Skeletal muscle cell (primary cell): Measurements from ENCODE around the gene RELB.
A peak's percentile ranks its signal among the peaks of the same experiment; 100 is the strongest.

Experiments used
- DNase-seq: peaks from one replicate; pipeline ENCODE4 v3.0.0-alpha.2; 2010; ENCODE audit warnings: low read depth
- H3K4me3 ChIP-seq: 2 replicates; pipeline ENCODE4 v1.5.1; 2011; ENCODE audit warnings: low read depth, mild to moderate bottlenecking, control low read depth, low read length, moderate library complexity

RELB gene

GRCh38 chr19:45049073-45049736 lies 47.9 kb downstream of the RELB start:
- no peak overlapping the region for H3K4me3 ChIP-seq
- DNase-seq: no peak

- H3K4me3 ChIP-seq: no peak overlapping the region
- DNase-seq: no peak
These were observed 48.8 kb downstream of the RELB start for GRCh38 chr19:45050036-45050435.

GRCh38 chr19:45051929-45052579 lies 50.8 kb downstream of the RELB start:
- no peak for DNase-seq
- H3K4me3 ChIP-seq: no peak overlapping the region

DNA sequence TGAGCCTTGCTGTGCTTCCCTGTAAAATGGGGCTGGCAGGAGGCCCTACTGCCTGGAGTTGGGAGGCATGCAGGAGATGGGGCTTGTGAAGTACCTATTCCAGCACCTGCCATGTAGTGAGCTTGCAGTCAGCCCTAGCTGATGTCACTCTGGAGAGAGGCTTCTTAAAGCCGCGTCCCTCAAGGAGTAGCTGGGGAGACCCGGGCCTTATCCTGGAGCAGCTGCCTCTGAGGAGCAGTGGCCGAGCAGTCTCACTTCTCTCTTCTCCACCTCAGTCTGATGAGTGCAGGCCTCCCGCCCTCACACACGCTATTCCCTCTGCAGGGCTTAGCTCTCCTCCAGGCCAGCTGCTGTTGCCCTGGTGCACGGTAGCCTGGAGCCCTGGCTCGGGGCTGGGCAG lies 55.6 kb downstream of the RELB start:
- DNase-seq: no peak
- H3K4me3 ChIP-seq: no peak overlapping the region

- no peak for DNase-seq
- no peak overlapping the region for H3K4me3 ChIP-seq
These were observed 56.2 kb downstream of the RELB start for GRCh38 chr19:45057444-45057843.

DNA sequence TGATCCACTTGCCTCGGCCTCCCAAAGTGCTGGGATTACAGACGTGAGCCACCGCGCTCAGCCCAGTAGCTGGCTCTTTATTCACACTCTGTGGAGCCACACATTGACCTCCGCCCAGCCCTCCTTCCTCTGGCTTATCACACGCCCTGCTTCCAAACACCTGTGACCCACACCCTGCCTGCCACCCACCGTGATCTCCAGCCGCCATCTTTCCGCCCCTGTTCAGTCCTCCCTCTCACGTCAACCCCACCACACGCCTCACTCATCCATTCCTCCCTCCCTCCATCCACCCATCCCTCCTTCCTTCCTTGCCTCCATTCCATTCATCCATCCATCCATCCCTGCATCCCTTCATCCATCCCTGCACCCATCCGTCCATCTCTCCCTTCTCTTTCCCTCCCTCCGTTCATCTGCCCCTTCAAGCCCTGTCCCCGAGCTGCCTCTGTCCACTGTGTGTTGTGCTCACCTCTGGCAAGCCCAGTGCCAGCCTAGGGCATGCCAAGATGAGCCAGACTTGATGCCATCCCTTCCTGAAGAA lies 57.4 kb downstream of the RELB start:
- no peak overlapping the region for H3K4me3 ChIP-seq
- no peak for DNase-seq

- no peak for DNase-seq
- no peak overlapping the region for H3K4me3 ChIP-seq
These were observed 58.1 kb downstream of the RELB start for GRCh38 chr19:45059258-45059965.

GRCh38 chr19:45061965-45062364 lies 60.7 kb downstream of the RELB start:
- no peak overlapping the region for H3K4me3 ChIP-seq
- DNase-seq: no peak

DNA sequence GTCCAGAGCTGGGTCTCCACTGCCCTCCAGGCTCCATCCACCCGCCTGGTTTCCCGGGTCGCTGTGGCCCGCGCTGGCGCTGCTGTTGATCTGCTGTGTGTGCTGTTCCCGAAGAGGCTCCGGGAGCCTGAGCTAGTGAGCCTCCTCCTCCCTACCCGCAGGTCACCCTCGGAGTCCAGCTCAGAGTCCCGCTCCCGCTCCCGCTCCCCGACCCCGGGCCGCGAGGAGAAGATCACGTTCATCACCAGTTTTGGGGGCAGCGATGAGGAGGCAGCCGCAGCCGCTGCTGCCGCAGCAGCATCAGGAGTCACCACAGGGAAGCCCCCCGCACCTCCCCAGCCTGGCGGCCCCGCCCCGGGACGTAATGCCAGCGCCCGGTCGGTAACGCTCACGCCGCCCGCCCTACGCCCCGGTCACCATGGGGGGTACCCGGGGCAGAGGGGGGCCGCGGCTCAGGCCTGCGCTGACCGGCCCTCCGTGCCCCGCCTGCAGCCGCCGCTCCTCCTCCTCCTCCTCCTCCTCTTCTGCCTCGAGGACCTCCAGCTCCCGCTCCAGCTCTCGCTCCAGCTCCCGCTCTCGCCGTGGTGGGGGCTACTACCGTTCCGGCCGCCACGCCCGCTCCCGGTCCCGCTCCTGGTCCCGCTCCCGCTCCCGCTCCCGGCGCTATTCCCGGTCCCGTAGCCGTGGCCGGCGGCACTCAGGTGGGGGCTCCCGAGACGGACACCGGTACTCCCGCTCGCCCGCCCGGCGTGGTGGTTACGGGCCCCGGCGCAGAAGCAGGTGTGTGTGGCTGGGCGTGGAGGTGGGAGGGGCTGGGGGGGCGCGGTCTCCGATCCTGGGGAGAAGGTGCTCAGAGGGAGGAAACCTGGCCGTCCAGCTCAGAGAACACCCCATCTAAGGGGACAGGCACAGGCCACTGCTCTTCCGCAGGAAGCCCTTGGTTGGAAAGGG lies 62.9 kb downstream of the RELB start:
- DNase-seq: no peak

GRCh38 chr19:45066921-45067661 lies 65.8 kb downstream of the RELB start:
- DNase-seq: no peak
- H3K4me3 ChIP-seq: no peak overlapping the region

More for the DNA sequence above, 62.9 kb downstream of the RELB start:
- H3K4me3 ChIP-seq: no peak overlapping the region

GRCh38 chr19:45068041-45068440 lies 66.8 kb downstream of the RELB start:
- no peak for DNase-seq
- no peak overlapping the region for H3K4me3 ChIP-seq

DNA sequence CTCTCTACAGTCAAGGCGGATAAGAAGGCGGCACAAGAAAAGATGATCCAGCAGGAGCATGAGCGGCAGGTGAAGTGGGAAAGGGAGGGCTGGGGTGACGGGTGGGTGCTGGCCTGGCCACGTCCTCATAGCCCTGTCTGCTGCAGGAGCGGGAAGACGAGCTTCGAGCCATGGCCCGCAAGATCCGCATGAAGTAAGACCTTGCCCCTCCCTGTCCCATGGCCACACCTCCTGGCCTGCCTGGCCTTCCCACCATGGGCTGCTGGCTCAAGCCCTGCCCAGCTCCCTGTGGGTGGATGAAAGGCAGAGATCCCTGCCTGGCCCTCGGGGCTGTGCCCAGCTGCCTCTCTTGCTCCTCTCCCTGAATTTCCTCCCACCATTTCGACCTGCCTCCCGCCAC lies 67.8 kb downstream of the RELB start:
- DNase-seq: no peak
- no peak overlapping the region for H3K4me3 ChIP-seq

- no peak overlapping the region for H3K4me3 ChIP-seq
- no peak for DNase-seq
These were observed 69.0 kb downstream of the RELB start for GRCh38 chr19:45070214-45070613.

- no peak for DNase-seq
- H3K4me3 ChIP-seq: no peak overlapping the region
These were observed 69.7 kb downstream of the RELB start for GRCh38 chr19:45070861-45071544.

DNA sequence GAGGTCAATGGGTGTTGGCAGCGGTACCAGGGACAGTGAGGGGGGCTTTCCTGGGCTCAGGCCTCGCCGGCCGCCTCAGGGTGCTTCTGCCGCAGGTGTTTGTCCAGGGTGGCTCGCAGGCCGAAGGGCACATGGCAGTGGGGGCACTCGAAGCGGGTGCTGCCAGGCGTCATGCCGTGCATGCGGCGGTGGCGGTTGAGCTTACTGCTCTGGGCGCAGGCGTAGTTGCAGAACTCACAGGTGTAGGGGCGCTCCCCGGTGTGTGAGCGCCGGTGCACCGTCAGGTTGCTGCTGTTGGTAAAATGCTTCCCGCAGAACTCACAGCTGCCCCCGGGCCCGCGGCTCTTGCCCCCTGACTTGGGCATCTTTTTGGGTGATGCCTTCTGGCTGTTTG lies 70.3 kb downstream of the RELB start:
- no peak for DNase-seq
- H3K4me3 ChIP-seq: no peak overlapping the region

- no peak overlapping the region for H3K4me3 ChIP-seq
- no peak for DNase-seq
These were observed 70.9 kb downstream of the RELB start for GRCh38 chr19:45071969-45072790.

- peak overlapping the region; percentile 14 for H3K4me3 ChIP-seq
- no peak for DNase-seq
These were observed 73.6 kb downstream of the RELB start for GRCh38 chr19:45074744-45075300.
